ENCODE measurements around the gene RCAN1.
"Not testable (repeated sequence)": the region's sequence is repeated elsewhere in the genome, so short reads cannot be mapped to it uniquely, and the experiment has no call there.

The RCAN1 gene

DNA sequence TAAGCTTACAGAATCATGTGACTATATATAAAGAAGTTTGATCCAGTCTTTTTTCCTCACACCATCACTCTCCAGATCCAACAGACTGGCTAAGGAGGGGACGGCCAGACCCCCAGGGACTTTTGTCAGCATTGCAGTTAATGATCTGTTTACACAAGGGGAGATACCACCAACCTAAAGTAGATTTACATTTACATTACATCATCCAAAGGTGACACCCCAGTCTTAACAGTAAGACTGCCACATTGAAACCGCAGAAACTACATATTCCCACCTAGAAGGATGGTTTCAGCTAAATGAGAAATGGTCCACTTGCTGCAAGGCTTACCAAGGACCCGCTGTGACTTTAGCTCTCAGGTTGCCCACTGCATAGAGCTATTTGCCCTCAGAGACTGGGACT lies 3.4 kb downstream of the RCAN1 start:
- Histone ChIP-seq H3K4ac (ENCODE audit: low read depth, low read length) (no peak overlapping the region), H3K23ac (ENCODE audit: low read length) (no peak overlapping the region), H3K79me1 (ENCODE audit: low read length) (peaks cover 3% of the 10 kb centered on the region), H3K79me2 (ENCODE audit: control insufficient read depth, insufficient read depth, low read length, poor library complexity) (no peaks in the 10 kb centered on the region), H2BK120ac (ENCODE audit: insufficient read depth, low read length, poor library complexity) (no peak overlapping the region), H3K9me3 (ENCODE audit: insufficient read depth, low read depth, low read length) (peaks cover 3% of the 10 kb centered on the region), H3K27me3 (ENCODE audit: insufficient read depth, low read length) (peaks cover 8% of the 10 kb centered on the region), H3K27ac (ENCODE audit: low read depth, low read length) (no peak overlapping the region), H3K14ac (ENCODE audit: low read length) (no peak overlapping the region), H4K91ac (ENCODE audit: low read depth, low read length) (no peak overlapping the region), H2BK12ac (ENCODE audit: low read length) (no peak overlapping the region), H3K4me2 (ENCODE audit: low read length) (no peak overlapping the region), H2BK5ac (ENCODE audit: low read depth, low read length, poor library complexity) (no peak overlapping the region), H3K36me3 (ENCODE audit: control insufficient read depth in 1 of 2, insufficient read depth in 2 of 2, low read length in 2 of 2) (no peaks in the 10 kb centered on the region), H3K4me3 (ENCODE audit: low read depth, low read length) (no peak overlapping the region), H2AFZ (ENCODE audit: insufficient read depth, low read length, poor library complexity) (no peak overlapping the region), H3K9ac (ENCODE audit: low read length) (peak overlapping the region; percentile 21), H3K18ac (ENCODE audit: low read length) (no peak overlapping the region), H2AK5ac (ENCODE audit: low read length) (no peak overlapping the region), H4K8ac (ENCODE audit: low read depth, low read length) (no peak overlapping the region), H3K4me1 (ENCODE audit: control insufficient read depth in 1 of 2, insufficient read depth in 2 of 2, low read length in 2 of 2) (peaks cover 5 to 6% of the 10 kb centered on the region in 2 experiments), H4K12ac (ENCODE audit: low read depth, low read length) (no peak overlapping the region)
- WGBS (ENCODE audit: extremely low coverage, insufficient coverage, insufficient read length): no CpG with 5 or more reads among the region's 3 CpGs
- DNase-seq: no peak

DNA sequence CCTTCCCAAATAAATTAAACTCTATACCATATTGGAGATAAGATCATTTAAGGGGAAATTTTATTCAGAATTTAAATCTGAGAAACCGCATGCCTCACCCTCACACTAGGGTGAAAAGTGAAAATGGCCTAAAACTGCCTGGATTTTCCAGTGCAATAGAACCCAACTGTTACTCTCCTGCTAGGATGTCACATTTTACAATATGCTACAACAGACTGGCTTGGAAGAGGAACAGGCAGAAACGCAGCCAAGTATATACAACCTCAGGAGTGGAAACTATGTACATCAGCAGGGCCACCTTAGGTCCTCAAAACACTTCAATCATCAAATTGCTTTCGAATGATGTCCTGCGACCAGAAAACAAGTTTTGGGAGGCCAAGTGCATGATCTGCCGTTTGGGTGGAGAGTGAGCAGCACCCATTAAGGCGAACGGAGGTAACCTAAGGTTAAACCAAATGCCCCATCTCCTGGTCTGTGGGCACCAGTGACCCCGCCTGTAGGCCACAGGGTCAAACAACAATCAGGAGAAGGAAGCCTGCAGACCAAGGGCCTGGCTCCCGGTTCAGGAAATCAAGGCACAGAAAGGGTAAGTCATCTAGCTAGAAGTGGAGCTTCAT lies 4.9 kb downstream of the RCAN1 start:
- Histone ChIP-seq H2AFZ (ENCODE audit: insufficient read depth, low read length, poor library complexity) (no peak overlapping the region), H2BK12ac (ENCODE audit: low read length) (no peak overlapping the region), H3K23ac (ENCODE audit: low read length) (no peak overlapping the region), H3K79me2 (ENCODE audit: control insufficient read depth, insufficient read depth, low read length, poor library complexity) (no peaks in the 10 kb centered on the region), H2BK5ac (ENCODE audit: low read depth, low read length, poor library complexity) (no peak overlapping the region), H3K27ac (ENCODE audit: low read depth, low read length) (no peak overlapping the region), H3K14ac (ENCODE audit: low read length) (no peak overlapping the region), H3K27me3 (ENCODE audit: insufficient read depth, low read length) (peaks cover 8% of the 10 kb centered on the region), H3K4me1 (ENCODE audit: control insufficient read depth in 1 of 2, insufficient read depth in 2 of 2, low read length in 2 of 2) (peaks cover 5 to 6% of the 10 kb centered on the region in 2 experiments), H4K91ac (ENCODE audit: low read depth, low read length) (no peak overlapping the region), H2AK5ac (ENCODE audit: low read length) (no peak overlapping the region), H3K18ac (ENCODE audit: low read length) (no peak overlapping the region), H3K4me2 (ENCODE audit: low read length) (no peak overlapping the region), H2BK120ac (ENCODE audit: insufficient read depth, low read length, poor library complexity) (no peak overlapping the region), H4K12ac (ENCODE audit: low read depth, low read length) (no peak overlapping the region), H3K9me3 (ENCODE audit: insufficient read depth, low read depth, low read length) (peaks cover 3% of the 10 kb centered on the region), H3K79me1 (ENCODE audit: low read length) (peaks cover 3% of the 10 kb centered on the region), H4K8ac (ENCODE audit: low read depth, low read length) (no peak overlapping the region), H3K4me3 (ENCODE audit: low read depth, low read length) (no peak overlapping the region), H3K4ac (ENCODE audit: low read depth, low read length) (no peak overlapping the region), H3K9ac (ENCODE audit: low read length) (no peak overlapping the region), H3K36me3 (ENCODE audit: control insufficient read depth in 1 of 2, insufficient read depth in 2 of 2, low read length in 2 of 2) (no peaks in the 10 kb centered on the region)
- DNase-seq: no peak
- WGBS (ENCODE audit: extremely low coverage, insufficient coverage, insufficient read length): no CpG with 5 or more reads among the region's 9 CpGs

DNA sequence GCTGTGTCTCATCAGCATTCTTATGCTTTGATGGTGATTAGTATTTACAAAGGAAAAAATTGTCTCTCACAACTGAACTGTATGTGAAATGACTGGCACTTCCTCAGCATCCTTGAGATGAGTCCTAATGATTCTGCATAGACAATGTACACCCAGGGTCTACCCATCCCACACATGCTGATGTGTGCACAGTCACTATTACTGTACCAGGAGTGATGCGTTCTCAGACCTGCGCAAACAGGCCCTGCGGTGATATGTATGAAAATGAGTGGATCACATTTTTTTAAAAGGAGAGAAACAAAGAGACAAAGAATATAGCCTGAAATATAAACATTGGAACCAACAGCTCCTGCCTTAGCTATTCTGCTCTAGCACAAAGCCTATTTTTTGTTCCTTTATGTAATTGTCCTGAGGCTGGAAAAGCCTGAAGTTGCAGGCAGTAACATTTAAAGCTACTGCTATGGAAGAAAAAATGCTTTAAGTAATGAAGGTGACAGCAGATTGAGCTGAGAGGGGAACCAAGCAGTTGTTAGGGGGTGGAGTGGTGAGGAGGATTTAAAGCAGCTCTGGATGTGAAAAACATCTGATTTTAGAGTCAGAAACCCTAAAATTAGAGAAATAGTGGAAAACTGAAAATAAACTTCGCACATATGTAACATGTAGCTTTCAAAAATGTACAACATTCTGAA lies 5.5 kb downstream of the RCAN1 start:
- Histone ChIP-seq H4K12ac (ENCODE audit: low read depth, low read length) (no peak overlapping the region), H4K8ac (ENCODE audit: low read depth, low read length) (no peak overlapping the region), H3K18ac (ENCODE audit: low read length) (no peak overlapping the region), H3K4me2 (ENCODE audit: low read length) (no peak overlapping the region), H3K4me3 (ENCODE audit: low read depth, low read length) (no peak overlapping the region), H3K79me2 (ENCODE audit: control insufficient read depth, insufficient read depth, low read length, poor library complexity) (no peaks in the 10 kb centered on the region), H3K14ac (ENCODE audit: low read length) (no peak overlapping the region), H3K9ac (ENCODE audit: low read length) (no peak overlapping the region), H3K9me3 (ENCODE audit: insufficient read depth, low read depth, low read length) (peaks cover 2% of the 10 kb centered on the region), H2AFZ (ENCODE audit: insufficient read depth, low read length, poor library complexity) (no peak overlapping the region), H2BK12ac (ENCODE audit: low read length) (no peak overlapping the region), H2BK120ac (ENCODE audit: insufficient read depth, low read length, poor library complexity) (no peak overlapping the region), H2AK5ac (ENCODE audit: low read length) (no peak overlapping the region), H3K4me1 (ENCODE audit: control insufficient read depth in 1 of 2, insufficient read depth in 2 of 2, low read length in 2 of 2) (peaks cover 4 to 5% of the 10 kb centered on the region in 2 experiments), H3K27ac (ENCODE audit: low read depth, low read length) (no peak overlapping the region), H3K23ac (ENCODE audit: low read length) (no peak overlapping the region), H3K79me1 (ENCODE audit: low read length) (no peaks in the 10 kb centered on the region), H3K36me3 (ENCODE audit: control insufficient read depth in 1 of 2, insufficient read depth in 2 of 2, low read length in 2 of 2) (no peaks in the 10 kb centered on the region), H3K4ac (ENCODE audit: low read depth, low read length) (no peak overlapping the region), H3K27me3 (ENCODE audit: insufficient read depth, low read length) (peaks cover 6% of the 10 kb centered on the region), H2BK5ac (ENCODE audit: low read depth, low read length, poor library complexity) (no peak overlapping the region), H4K91ac (ENCODE audit: low read depth, low read length) (no peak overlapping the region)
- WGBS (ENCODE audit: extremely low coverage, insufficient coverage, insufficient read length): no CpG with 5 or more reads among the region's 4 CpGs
- no peak for DNase-seq

DNA sequence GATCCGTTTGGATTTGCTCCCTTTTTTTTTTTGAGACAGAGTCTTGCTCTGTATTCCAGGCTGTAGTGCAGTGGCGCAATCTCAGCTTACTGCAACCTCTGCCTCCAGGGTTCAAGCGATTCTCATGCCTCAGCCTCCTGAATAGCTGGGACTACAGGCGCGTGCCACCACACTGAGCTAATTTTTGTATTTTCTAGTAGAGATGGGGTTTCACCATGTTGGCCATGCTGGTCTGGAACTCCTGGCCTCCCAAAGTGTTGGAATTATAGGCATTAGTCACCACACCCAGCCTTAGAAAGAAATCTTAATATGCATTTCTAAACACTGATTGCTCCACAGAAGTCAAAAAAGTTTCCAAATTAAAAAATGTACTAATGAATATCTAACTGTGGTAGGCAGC lies 7.5 kb downstream of the RCAN1 start:
- H3K79me1 ChIP-seq (ENCODE audit: low read length); H3K4me2 ChIP-seq (ENCODE audit: low read length); H4K8ac ChIP-seq (ENCODE audit: low read depth, low read length); H4K91ac ChIP-seq (ENCODE audit: low read depth, low read length); H3K9ac ChIP-seq (ENCODE audit: low read length); H3K18ac ChIP-seq (ENCODE audit: low read length); H3K23ac ChIP-seq (ENCODE audit: low read length); H3K27me3 ChIP-seq (ENCODE audit: insufficient read depth, low read length); H3K4ac ChIP-seq (ENCODE audit: low read depth, low read length); H3K36me3 ChIP-seq (ENCODE audit: control insufficient read depth in 1 of 2, insufficient read depth in 2 of 2, low read length in 2 of 2); H2BK5ac ChIP-seq (ENCODE audit: low read depth, low read length, poor library complexity); H2BK12ac ChIP-seq (ENCODE audit: low read length); H3K4me3 ChIP-seq (ENCODE audit: low read depth, low read length); H2BK120ac ChIP-seq (ENCODE audit: insufficient read depth, low read length, poor library complexity); H4K12ac ChIP-seq (ENCODE audit: low read depth, low read length); H3K14ac ChIP-seq (ENCODE audit: low read length); H2AFZ ChIP-seq (ENCODE audit: insufficient read depth, low read length, poor library complexity); H3K9me3 ChIP-seq (ENCODE audit: insufficient read depth, low read depth, low read length); H3K27ac ChIP-seq (ENCODE audit: low read depth, low read length); H2AK5ac ChIP-seq (ENCODE audit: low read length); H3K79me2 ChIP-seq (ENCODE audit: control insufficient read depth, insufficient read depth, low read length, poor library complexity); H3K4me1 ChIP-seq (ENCODE audit: control insufficient read depth in 1 of 2, insufficient read depth in 2 of 2, low read length in 2 of 2): not testable (repeated sequence)
- DNase-seq: peak; percentile 83 to 86
- WGBS (ENCODE audit: extremely low coverage, insufficient coverage, insufficient read length): no CpG with 5 or more reads among the region's 5 CpGs

All from trophoblast cell (in vitro differentiated cells and primary cell).